ENCODE measurements around the gene CDC5L.

- no peak for TF ChIP-seq CTCF (IDR thresholded peaks at IDR 0.05; ENCODE audit: insufficient read depth, low read length, poor library complexity, severe bottlenecking)
- TF ChIP-seq EZH2phosphoT487 (conservative IDR thresholded peaks at IDR 0.05; ENCODE audit: low read length) = no peak
Observed at GRCh38 chr6:44400572-44400971, 13.1 kb downstream of the CDC5L start.
